Medulla oblongata (tissue), 1 donor: ENCODE data around the gene C12orf60.
A peak's percentile ranks its signal among the peaks of the same experiment; 100 is the strongest.
"Not testable (repeated sequence)": the region's sequence is repeated elsewhere in the genome, so short reads cannot be mapped to it uniquely, and the experiment has no call there.

ENCODE experiments used
- DNase-seq: peaks from one replicate; pipeline ENCODE4 v3.0.0-alpha.2; 2015; ENCODE audit errors: extremely low spot score

Gene C12orf60, protein sequence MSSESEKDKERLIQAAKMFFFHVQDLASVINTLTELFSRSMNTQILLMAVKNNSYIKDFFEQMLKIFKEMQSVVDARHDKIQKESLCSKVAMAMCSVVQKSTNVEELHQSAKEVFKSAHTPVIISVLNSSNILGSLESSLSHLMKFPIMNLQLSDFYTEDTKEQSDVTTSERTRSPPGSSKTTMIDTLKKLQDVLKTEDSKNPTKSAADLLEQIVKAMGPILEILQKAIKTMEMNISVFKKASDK

DNA sequence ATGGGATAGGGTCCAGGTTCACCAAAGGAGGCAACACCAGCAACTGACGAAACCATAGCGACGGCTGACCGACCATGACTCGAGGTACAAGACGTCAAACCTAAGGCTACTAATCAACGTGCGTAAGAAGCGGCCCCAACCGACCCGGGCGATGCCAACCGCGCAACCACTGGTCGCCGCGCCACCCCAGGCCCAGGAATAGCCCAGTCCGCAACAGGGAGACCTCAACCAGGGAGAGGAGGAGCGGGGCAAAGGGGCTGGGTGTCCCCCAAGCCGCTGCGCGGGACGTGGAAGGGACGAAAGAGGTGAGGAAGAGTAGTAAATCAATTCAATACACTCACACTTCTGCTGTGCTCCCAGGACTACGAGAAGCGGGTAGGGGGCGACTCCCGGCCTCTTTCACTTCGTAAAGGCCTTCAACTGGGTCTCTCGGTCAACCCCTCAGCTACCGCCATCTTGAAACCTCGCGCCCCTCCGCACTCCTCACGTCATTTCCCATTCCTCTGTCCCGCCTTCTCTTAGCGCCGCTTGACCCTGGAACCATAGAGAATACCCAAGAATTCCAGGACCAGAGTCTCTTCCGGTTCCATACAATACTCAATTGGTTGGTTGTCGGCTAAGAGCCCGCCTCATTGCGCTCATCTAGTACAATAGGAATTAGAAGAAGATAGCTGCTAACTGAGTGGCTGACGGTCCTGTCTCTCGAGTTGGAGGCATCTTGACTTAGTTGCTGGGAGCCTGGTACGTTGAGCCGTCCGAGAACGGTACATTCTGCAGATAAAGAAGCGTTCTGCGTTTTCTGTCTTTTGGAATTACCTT, at the start of gene C12orf60, which contains the start of gene WBP11:
TSS of gene C12orf60 (plus strand) at position 660 of the 819 bp plus-strand sequence. CDS start 19,266 bp downstream, outside the sequence.
TSS of gene WBP11 (minus strand) at position 468 of the 819 bp plus-strand sequence. CDS start 2,095 bp downstream, outside the sequence.
- DNase-seq = peak; percentile 100

DNA sequence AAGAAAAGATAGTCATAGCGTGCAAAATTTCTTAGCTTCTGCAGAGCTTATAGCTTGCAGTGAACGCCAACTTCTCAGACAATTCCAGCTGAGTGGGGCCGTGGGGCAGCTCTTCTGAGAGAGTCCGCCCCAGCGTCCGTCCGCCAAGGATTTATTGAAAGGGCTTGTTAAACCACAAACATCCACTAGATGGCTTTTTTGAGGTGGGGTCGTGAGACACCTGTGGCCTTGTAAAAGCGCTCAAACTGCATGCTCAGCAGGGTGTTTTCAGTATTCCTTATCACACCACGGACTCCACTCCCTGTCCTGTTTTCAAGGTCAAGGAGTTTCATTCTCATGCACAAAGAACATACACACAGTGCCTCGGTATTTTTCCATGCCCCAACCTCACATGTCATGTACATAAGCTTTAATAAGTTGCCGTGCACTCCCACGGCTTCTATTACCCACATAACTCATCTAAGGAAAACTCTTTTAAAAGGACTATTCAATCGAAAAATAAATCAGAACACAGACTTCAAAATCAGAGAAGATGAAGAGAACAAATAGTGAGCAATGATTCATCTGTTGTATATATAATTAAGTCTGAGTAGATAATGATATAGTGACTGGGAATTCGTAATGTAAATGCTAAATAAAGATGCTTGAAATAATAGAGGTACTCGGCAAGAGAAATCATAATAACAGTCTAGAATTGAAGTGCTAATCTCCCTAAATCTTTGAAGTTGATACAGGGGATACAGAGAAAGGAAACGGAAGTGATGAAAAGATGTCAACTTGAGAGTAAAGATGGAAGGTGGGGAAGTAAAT, 46.9 kb upstream of the C12orf60 start:
- DNase-seq = no peak

DNA sequence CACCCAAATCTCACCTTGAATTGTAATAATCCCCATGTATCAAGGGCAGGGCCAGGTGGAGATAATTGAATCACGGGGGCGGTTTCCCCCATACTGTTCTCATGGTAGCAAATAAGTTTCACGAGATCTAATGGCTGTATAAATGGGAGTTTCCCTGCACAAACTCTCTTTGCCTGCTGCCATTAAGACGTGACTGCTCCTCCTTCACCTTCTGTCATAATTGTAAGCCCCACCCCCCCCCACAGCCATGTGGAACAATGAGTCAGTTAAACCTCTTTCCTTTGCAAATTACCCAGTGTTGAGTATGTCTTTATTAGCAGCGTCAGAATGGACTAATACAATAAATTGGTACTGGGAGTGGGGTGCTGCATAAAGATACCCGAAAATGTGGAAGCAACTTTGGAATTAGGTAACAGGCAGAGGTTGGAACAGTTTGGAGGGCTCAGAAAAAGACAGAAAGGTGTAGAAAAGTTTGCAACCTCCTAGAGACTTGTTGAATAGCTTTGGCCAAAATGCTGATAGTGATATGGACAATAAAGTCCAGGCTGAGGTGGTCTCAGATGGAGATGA, 43.7 kb upstream of the C12orf60 start:
- DNase-seq = not testable (repeated sequence)

DNA sequence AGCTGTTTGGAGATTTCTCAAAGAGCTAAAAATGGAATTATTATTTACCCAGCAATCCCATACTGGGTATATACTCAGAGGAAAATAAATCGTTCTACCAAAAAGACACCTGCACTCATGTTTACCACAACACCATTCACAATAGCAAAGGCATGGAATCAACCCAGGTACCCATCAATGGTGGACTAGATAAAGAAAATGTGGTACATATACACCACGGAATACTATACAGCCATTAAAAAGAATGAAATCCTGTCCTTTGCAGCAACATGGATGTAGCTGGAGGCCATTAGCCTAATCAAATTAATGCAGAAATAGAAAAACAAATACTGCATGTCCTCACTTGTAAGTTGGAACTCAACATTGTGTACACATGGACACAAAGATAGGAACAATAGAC, 38.1 kb upstream of the C12orf60 start:
- DNase-seq = no peak

DNA sequence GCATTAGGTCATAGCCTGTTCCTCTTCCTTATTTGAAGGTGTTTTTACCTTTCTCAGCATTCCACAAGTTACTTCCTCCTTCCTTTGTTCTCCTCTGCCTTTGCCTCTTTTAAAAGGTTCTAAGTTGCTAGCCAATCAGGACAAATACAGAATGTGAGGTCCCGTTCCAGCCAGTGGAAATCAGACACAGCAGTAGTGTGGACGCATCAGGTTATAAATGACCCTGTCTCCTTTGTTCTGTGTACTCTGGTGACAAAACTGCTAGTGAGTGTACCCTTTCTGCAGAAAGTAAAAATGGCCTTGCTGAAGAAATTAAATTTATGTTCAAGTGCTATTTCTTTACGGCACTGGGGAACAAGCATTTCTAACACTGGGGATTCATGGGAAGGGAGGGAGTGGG, 37.5 kb upstream of the C12orf60 start:
- not testable (repeated sequence) for DNase-seq

DNA sequence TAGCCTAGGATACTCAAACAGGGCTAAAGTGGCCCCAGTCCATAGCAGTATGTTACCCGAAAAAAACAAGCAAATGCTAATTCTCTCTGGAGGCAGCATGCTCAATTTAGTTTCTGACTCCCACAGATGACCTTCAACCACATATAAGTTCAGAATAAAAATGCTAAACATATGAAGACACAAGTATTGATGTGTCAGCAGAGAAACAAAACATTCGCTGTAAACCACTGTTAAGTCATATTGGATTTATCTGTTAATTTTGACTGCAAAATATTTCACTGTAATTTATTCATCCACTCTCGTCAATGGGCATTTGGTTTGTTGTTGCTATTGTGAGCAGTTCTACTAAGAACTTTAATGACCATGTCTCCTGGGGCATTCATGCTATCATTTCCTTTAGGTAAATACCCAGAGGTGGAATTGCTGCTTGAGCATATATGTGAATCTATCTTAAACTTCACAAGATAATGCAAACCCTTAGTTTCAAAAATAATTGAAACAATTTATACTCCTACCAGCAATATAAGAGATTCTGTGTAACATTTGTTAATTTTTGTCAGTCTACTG, 36.7 kb upstream of the C12orf60 start:
- DNase-seq = no peak

DNA sequence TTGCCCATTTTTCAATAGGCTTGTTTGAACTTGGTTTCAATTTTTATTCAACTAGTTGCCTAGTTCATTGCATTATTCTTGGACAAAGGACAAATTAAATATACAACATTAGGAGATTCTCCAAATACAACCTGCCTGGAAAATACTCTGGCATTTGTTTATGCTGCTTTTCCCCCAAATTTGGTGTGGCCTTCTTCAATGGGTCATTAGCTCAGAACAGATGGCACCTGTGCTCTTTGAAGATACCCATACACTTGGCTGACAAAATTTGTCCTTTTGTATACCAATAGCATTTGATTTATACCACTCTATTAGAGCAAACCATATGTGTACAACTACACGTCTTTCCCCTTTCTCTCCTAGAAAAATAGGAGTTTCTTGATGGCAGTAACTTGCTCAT, 35.9 kb upstream of the C12orf60 start:
- DNase-seq = no peak

DNA sequence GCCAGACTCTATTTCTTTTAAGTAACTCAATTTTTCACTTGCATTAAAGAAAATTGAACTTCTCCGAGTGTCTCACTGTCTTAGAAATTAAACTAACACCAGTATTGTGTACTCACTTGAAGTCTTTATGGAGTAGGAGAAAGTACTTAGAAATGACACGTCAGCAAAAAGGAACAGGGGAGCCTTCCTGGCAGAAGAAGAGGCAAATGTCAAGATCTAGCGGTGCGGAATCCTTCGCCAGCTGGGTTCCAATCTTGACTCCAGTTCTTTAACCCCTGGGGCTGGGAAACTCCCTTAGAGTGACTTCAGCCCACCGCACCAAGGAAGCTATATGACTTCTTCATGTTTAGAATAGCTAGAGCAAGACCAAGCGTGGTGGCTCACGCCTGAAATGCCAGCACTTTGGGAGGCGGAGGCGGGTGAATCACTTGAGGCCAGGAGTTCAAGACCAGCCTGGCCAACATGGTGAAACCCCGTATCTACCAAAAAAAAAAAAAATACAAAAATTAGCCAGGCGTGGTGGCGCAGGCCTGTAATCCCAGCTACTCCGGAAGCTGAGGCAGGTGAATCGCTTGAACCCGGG, 34.6 kb upstream of the C12orf60 start:
- no peak for DNase-seq

DNA sequence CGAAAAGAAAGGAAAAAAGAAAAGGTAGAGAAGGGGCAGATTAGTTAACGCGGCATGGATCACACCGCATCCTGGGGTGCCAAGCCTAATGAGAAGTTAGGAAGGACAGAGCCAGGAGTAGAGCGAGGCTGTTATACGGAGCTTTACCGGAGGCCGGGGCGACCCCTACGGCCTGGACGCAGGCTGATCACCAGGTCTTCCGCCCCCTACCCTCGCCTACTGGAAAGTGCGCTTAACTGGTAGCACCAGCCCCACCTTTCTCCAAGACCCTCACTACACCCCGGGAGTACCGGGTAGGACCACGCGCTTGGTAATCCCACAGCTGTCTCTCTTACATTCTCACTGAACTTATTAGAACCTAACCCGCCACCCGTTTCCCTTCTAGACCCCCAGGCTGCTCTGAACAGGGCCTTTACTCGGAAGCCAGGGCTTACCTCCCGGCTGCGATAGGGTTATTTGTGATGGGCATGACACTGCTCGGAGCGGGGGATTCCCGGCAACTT, 34.0 kb upstream of the C12orf60 start:
- no peak for DNase-seq

DNA sequence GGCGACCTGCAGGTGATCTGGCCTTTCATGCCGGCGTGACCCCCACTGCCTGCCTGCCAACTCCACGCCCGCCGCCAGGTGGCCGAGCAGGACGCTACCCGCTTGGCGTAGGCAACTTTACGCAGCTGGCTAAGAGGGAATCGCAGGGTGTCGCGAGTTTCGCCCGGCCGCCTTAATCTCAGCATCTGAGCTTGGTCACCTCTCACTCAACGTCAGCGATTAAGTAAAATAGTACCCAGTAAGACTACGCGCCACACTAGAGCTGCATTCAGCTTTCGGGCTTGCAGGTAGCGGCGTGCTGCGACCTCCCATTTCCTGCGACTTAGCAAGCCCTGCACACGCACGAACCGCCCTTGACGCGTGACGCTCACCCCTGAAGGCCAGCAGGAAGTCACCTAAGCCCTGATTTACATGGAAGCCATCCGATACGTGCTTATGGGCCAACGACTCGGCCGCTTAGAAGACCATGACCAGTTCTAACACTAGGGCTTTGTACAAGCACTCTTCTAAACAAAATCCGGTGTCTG, 33.4 kb upstream of the C12orf60 start:
- DNase-seq = peak; percentile 73

DNA sequence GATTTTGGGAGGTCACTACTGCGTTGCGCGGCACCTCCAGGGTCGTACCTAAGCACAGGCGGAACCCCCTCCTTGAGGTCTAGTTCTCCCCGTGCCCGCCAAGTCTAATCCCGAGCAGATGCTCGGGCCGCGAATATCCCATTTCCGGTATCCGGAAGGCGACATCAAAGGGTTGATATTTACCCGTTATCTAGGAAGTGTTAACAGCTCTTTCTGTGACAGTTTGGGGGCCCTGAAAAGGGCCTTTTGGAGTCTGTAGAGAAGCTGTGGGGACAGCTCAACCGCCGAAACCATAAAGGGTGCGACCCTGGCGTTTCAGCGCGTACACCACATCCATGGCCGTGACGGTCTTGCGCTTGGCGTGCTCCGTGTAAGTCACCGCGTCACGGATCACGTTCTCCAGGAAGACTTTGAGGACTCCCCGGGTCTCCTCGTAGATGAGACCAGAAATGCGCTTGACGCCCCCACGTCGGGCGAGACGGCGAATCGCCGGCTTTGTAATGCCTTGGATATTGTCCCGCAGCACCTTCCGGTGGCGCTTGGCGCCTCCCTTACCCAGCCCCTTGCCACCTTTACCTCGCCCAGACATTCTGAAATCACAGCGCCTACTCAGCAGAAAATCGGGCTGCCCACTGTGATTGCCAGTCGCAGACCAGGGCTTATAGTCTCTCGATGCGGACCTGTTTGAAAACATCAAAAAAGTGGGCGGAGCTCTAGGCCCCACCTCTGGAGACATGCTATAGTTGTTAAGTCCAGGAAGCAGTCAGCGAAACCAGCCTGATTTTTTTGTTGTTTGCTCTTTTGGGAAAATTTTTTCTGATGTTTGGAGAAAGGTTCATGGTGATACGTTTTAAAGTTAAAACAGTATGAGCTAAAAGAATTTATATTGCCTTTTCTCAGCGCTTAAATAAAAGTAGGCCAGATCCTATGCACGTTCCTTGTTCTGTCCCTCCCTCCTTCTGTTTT, 32.7 kb upstream of the C12orf60 start:
- peak; percentile 97 for DNase-seq

DNA sequence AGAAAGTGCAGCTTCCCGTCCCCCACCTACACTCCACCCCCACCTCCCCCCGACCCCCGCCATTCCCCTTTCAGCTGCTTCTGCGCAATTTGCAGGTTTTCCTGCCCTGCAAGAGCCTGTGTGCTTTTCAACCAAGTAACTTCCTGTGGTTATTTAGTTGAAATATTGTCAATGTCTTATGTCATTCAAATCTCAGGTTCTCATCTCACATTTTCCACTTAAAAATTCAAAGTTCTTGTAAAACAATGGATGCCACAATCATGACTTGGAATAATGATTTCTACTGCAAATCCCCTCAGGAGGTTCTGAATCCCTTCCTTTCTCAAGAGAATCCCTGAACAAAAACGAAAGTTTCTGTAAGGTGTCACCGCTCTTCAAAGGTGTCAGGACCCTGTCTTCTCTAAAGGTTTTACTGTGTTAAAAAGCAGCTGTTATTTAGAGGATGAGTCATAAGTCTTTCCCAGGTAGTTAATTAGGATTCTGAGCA, 31.8 kb upstream of the C12orf60 start:
- no peak for DNase-seq

DNA sequence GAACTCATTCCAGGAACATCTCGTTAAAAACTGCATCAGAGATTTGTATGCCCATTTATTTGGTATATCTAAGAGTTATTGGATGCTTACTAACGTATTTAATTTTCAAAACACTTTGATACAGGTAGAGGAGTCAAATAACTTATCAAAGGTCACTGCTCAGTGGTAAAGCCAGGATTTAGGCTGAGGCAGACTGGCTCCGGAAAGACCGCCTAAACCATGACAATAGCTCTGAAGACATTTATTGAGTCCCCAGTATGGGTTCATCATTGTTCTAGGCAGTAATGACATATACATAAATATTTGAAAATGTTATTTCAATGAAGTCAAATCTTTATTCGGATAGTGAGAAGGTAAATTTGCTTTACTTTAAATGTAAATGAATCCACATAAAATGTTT, 30.5 kb upstream of the C12orf60 start:
- DNase-seq = no peak

DNA sequence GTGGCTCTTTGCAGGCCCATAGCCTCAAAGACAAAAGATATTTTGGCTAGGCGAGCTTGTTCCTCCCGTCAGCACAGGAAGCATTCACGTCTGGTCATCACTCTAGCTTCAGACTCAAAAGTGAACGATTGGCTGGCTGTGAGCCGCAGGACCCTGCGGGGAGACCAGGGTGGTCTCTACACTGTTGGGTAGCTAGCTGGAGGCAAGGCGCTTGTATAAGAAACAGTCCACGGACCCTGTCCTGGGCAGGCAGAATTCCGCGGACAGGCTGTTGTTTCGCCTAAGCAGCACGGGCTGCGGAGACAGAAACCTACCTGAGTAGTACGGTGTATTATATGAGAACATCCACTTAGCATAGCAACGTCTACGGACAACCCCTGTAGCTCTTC, 29.8 kb upstream of the C12orf60 start:
- peak; percentile 14 for DNase-seq

DNA sequence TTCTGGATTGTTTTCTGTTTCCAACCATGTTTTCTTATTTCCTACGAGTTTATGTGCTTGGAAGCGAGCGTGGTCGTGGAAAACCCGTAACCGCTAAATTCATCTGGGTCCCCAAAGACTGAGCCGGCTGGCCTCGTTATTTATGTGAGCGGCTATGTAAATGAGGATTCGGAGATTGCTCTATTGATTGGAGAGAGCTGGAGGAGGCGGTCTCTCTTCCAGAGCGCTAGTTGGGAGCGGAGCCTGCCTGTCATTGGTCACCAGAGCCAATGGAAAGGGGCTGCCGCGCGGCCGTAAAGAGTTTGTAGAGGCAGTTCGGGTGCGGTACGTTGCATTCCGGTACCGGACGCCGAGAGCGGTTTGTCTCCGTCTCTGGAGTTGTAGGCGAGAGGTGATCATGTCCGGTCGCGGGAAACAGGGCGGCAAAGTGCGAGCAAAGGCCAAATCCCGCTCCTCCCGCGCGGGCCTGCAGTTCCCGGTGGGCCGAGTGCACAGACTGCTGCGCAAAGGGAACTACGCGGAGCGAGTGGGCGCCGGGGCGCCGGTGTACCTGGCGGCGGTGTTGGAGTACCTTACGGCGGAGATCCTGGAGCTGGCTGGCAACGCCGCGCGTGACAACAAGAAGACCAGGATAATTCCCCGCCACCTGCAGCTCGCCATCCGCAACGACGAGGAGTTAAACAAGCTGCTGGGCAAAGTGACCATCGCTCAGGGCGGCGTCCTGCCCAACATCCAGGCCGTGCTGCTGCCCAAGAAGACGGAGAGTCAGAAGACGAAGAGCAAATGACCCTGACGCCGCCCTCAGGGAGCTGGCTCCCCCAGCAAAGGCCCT, 29.2 kb upstream of the C12orf60 start:
- DNase-seq = peak; percentile 98

DNA sequence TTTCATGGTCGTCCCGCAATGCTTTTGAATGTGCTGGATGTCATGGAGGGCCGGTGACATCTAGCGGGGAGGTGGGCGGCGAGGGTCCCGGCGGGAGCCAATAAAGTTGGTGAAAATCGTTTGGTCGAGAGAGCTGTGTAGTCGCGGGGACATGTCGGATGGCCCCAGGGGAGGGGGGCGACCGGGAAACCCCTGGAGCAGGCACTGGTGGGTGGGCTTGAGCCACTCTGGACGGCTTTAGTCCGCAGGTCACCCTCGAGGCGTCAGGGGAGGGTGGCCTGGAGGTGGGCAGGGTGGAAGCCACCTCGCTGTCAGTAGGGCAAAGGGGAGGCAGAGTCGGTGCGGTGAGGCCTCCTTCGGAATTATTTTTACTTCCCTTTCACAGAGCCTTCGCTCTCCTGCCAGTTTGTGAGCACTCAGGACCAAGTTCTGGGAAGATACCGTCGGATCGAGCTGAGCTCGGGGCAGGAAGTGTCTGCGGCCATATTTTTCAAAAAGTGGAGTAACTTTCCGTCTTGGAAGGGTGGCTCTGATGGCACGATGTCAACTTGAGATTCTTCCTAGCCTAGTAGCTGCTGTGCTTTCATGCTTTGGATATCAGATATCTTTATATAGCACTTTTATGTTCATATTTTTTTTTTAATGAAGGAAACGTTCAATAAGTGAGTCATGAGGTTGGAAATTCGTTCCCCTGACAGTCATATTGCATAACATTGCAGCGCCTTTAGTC, 28.4 kb upstream of the C12orf60 start:
- DNase-seq = peak; percentile 55

DNA sequence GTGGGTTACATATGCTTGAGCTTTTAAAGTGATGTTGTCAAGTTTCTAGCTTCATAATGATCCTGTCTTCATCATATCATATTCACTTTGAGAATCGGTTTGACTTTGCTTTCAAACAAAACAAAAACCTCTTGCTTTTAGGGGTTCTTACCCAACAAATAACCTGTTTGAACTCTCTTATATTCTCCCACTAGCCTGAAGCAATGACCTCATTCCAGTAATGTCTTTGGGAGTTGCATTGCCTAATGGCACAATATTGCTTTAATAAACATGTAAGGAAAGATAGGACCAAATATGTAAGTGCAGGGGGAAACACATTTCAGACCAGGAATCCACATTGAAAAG, 27.9 kb upstream of the C12orf60 start:
- DNase-seq = no peak
